ENCODE measurements around the gene PDIA6. TPM values are rescaled to one million over a fixed set of nuclear protein-coding genes. Genes with fewer than 3 reads are reported as not detected.

PDIA6 gene
- total and polyA plus RNA-seq, 9 of the 15 experiments (the other 6 are each of a cell fraction or from before 2014, with no cell fraction given): 166 to 268 (median 229) TPM

GRCh38 chr2:10832203-10832936 lies 19.8 kb upstream of the PDIA6 start (continued):
- TF ChIP-seq CUX1 (CRISPR knock-in tag; IDR thresholded peaks at IDR 0.05) (no peak), STAT5B (CRISPR knock-in tag; IDR thresholded peaks at IDR 0.05) (no peak), SREBF2 (CRISPR knock-in tag; IDR thresholded peaks at IDR 0.05) (no peak), ZNF23 (CRISPR knock-in tag; IDR thresholded peaks at IDR 0.05) (no peak), CEBPZ (IDR thresholded peaks at IDR 0.05; ENCODE audit: borderline replicate concordance, low read depth, low read length) (no peak), NFRKB (IDR thresholded peaks at IDR 0.05; ENCODE audit: low read depth) (no peak), ZBTB43 (CRISPR knock-in tag; IDR thresholded peaks at IDR 0.05) (no peak), ZBTB7A (IDR thresholded peaks at IDR 0.05; ENCODE audit: borderline replicate concordance, control insufficient read depth, low read depth, low read length) (no peak), NRF1 (conservative IDR thresholded peaks at IDR 0.05 in 1 of 2, IDR thresholded peaks at IDR 0.05 in 1 of 2) (peak; percentile 67 to 74), MTA3 (IDR thresholded peaks at IDR 0.05; ENCODE audit: borderline replicate concordance) (no peak), ZC3H11A (IDR thresholded peaks at IDR 0.05; ENCODE audit: low read depth, low read length) (no peak), HMG20A (CRISPR knock-in tag; conservative IDR thresholded peaks at IDR 0.05) (no peak), RB1 (IDR thresholded peaks at IDR 0.05; ENCODE audit: low read depth) (peak; percentile 59; the same call in 1 of the 2 replicates), CTBP1 (IDR thresholded peaks at IDR 0.05; ENCODE audit: borderline replicate concordance) (peak; percentile 57; the same call in 1 of the 2 replicates), USF2 (CRISPR knock-in tag; IDR thresholded peaks at IDR 0.05) (no peak), ZNF76 (CRISPR knock-in tag; IDR thresholded peaks at IDR 0.05; ENCODE audit: borderline replicate concordance) (no peak)

Measured in K562 (cell line).